ENCODE results near the gene DBH. TPM values are rescaled to one million over a fixed set of nuclear protein-coding genes. Genes with fewer than 3 reads are reported as not detected.

The DBH gene
- total RNA-seq, 1 experiment from 2014 or later, result not detected

GRCh38 chr9:133669182-133669801 lies 33.1 kb downstream of the DBH start:
- Histone ChIP-seq H3K4me3 (ENCODE audit: low read depth, low read length, poor library complexity, severe bottlenecking) (no peak overlapping the region), H3K4me1 (ENCODE audit: insufficient read depth, low read length, poor library complexity, severe bottlenecking) (no peaks in the 10 kb centered on the region), H3K36me3 (ENCODE audit: insufficient read depth, low read length, poor library complexity, severe bottlenecking) (no peaks in the 10 kb centered on the region), H3K27me3 (replicated peaks; ENCODE audit: insufficient read depth, low read depth, low read length, poor library complexity) (no peaks in the 10 kb centered on the region), H3K9me3 (ENCODE audit: low read depth, low read length, poor library complexity, severe bottlenecking) (no peaks in the 10 kb centered on the region), H3K27ac (ENCODE audit: low read depth, low read length, poor library complexity, severe bottlenecking) (no peak overlapping the region)
- intact Hi-C loops (cut with micrococcal nuclease; ENCODE audit: unreplicated experiment), result no loop called here
- no peak for DNase-seq (ENCODE audit: low spot score)
- no TSS peak for BruUV-seq (replicated peaks)
- POLR2A ChIA-PET (ENCODE audit: low non-redundant PET), result no interaction called here
- TF ChIP-seq CTCF (conservative IDR thresholded peaks at IDR 0.05; ENCODE audit: low read depth, low read length), result no peak
- TF ChIP-seq EZH2 (IDR thresholded peaks at IDR 0.05; ENCODE audit: borderline replicate concordance, low read depth, low read length, poor library complexity, severe bottlenecking), result no peak
- CTCF ChIA-PET, result no interaction called here

DNA sequence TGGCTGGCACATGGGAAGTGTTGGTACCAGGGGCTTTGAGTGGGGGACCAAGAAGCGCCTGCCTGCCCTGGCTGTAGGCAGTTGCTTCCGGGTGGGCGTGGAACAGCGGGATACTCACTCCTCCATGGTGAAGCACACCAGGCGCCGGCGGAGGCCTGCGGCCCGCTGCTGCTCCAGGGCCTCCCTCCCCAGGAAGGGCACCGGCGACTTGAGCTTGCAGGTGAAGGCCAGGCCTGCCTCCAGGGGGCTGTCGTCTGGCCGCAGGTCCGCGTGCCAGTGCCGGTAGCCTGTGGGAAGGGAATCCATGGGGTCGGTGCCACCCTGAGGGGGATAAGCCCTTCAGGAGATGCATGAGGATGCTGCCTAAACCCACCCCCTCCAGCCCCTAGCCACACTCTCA lies 34.3 kb downstream of the DBH start:
- Histone ChIP-seq H3K4me3 (ENCODE audit: low read depth, low read length, poor library complexity, severe bottlenecking) (no peak overlapping the region), H3K36me3 (ENCODE audit: insufficient read depth, low read length, poor library complexity, severe bottlenecking) (no peaks in the 10 kb centered on the region), H3K27ac (ENCODE audit: low read depth, low read length, poor library complexity, severe bottlenecking) (no peak overlapping the region), H3K27me3 (replicated peaks; ENCODE audit: insufficient read depth, low read depth, low read length, poor library complexity) (no peaks in the 10 kb centered on the region), H3K4me1 (ENCODE audit: insufficient read depth, low read length, poor library complexity, severe bottlenecking) (no peaks in the 10 kb centered on the region), H3K9me3 (ENCODE audit: low read depth, low read length, poor library complexity, severe bottlenecking) (no peaks in the 10 kb centered on the region)
- POLR2A ChIA-PET (ENCODE audit: low non-redundant PET), result no interaction called here
- BruUV-seq (replicated peaks), result no TSS peak
- intact Hi-C loops (cut with micrococcal nuclease; ENCODE audit: unreplicated experiment), result no loop called here
- no peak for DNase-seq (ENCODE audit: low spot score)
- TF ChIP-seq CTCF (conservative IDR thresholded peaks at IDR 0.05; ENCODE audit: low read depth, low read length) (no peak), EZH2 (IDR thresholded peaks at IDR 0.05; ENCODE audit: borderline replicate concordance, low read depth, low read length, poor library complexity, severe bottlenecking) (no peak)
- CTCF ChIA-PET, result no interaction called here

DNA sequence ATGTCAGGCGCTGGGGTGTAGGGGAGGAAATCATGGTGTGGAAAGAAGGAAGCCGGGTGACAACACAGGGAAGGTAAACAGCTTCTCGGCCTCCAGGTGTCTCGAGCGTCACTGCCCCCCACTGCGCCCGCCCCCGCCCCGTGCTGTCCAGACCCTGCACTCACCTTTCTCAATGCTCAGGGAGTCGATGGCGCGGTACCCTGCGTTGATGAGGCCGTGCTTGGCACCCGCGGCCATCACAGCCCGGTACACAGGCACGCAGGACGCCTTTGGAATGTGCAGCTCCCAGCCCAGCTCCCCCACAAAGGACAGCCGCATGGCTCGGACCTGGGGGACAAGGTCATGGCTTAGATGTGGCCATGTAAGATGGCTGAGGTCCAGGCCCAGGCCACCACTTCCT lies 35.2 kb downstream of the DBH start:
- no TSS peak for BruUV-seq (replicated peaks)
- Histone ChIP-seq H3K9me3 (ENCODE audit: low read depth, low read length, poor library complexity, severe bottlenecking) (no peaks in the 10 kb centered on the region), H3K4me3 (ENCODE audit: low read depth, low read length, poor library complexity, severe bottlenecking) (no peak overlapping the region), H3K36me3 (ENCODE audit: insufficient read depth, low read length, poor library complexity, severe bottlenecking) (no peaks in the 10 kb centered on the region), H3K4me1 (ENCODE audit: insufficient read depth, low read length, poor library complexity, severe bottlenecking) (no peaks in the 10 kb centered on the region), H3K27me3 (replicated peaks; ENCODE audit: insufficient read depth, low read depth, low read length, poor library complexity) (no peaks in the 10 kb centered on the region), H3K27ac (ENCODE audit: low read depth, low read length, poor library complexity, severe bottlenecking) (no peak overlapping the region)
- no peak for TF ChIP-seq CTCF (conservative IDR thresholded peaks at IDR 0.05; ENCODE audit: low read depth, low read length)
- TF ChIP-seq EZH2 (IDR thresholded peaks at IDR 0.05; ENCODE audit: borderline replicate concordance, low read depth, low read length, poor library complexity, severe bottlenecking), result no peak
- intact Hi-C loops (cut with micrococcal nuclease; ENCODE audit: unreplicated experiment), result no loop called here
- POLR2A ChIA-PET (ENCODE audit: low non-redundant PET), result no interaction called here
- no peak for DNase-seq (ENCODE audit: low spot score)
- CTCF ChIA-PET, result no interaction called here
